Adrenal gland (tissue), 5 donors: ENCODE data around the gene ZNF775.

Experiments used
- CTCF ChIP-seq, 6 experiments: fragments of 450-650 bp in 4 of 6; fragments of 200-600 bp in 2 of 6; sonication (generic) in 1 of 6; IDR thresholded peaks; 1 replicate in 5 of 6; 2 replicates in 1 of 6; pipeline versions ENCODE4 v1.5.1 to v1.8.0; 2016 to 2021; ENCODE audit warnings: antibody characterized with exemption in 6 of 6, mild to moderate bottlenecking in 2 of 6, moderate library complexity in 1 of 6
- POLR2A ChIP-seq, 2 donors: fragments of 450-650 bp; IDR thresholded peaks; one replicate each; pipeline ENCODE4 v1.6.1; 2017; ENCODE audit warnings: antibody characterized with exemption in 2 of 2, mild to moderate bottlenecking in 2 of 2, moderate library complexity in 1 of 2
- donor health status: DM: no; HTN: no; CAD: no.

GRCh38 chr7:150411606-150412005 is 32.5 kb downstream of the ZNF775 start:
- TF ChIP-seq CTCF (IDR thresholded peaks at IDR 0.05) = no peak
- no peak for TF ChIP-seq POLR2A (IDR thresholded peaks at IDR 0.05)
